AG10803 (cell line): ENCODE results near the gene ARHGDIA.

Experiments used
- DNase-seq: peaks from one replicate; pipeline ENCODE4 v3.0.0; 2010; ENCODE audit warnings: low read depth
- H3K4me3 ChIP-seq: 2 replicates; pipeline ENCODE4 v1.5.1; 2011; ENCODE audit warnings: mild to moderate bottlenecking, low read length, control low read depth
- TF ChIP-seq, protein P1 (sequence below): conservative IDR thresholded peaks from 2 replicates; pipeline ENCODE4 v1.5.1; 2011; ENCODE audit warnings: mild to moderate bottlenecking, low read length, control low read depth, inconsistent platforms

The ARHGDIA gene

DNA sequence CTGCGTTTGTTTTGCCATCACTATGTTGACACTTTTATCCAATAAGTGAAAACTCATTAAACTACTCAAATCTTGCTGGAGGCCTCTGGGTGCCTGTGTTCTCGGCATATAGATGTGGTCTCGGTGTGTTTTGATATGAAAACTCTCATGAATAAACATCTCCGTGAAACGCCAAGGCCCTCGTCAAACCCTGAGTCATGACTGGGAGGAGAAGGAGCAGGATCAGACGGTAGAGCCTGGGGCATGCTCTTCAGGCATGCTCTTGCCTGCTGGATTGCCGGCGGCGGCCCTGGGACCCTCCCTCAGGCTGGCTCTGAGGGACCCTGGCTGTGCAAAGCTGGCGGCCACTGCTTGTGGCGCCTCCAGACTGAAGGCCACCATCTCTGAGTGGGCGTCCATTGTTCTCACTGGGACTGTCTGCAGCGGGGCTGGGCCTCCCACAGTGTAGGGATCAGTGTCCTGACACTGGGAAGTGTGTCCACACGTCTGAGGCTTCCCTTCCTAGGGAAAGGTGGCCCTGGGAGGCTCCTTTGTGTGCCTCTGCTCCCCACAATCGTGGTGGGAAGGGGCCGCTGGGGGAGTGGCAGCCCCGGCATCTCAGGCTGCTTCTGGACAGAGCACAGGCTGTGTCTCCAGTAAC, 29.2 kb upstream of the ARHGDIA start:
- DNase-seq, result no peak
- H3K4me3 ChIP-seq, result no peak overlapping the region
- TF ChIP-seq, protein P1, sequence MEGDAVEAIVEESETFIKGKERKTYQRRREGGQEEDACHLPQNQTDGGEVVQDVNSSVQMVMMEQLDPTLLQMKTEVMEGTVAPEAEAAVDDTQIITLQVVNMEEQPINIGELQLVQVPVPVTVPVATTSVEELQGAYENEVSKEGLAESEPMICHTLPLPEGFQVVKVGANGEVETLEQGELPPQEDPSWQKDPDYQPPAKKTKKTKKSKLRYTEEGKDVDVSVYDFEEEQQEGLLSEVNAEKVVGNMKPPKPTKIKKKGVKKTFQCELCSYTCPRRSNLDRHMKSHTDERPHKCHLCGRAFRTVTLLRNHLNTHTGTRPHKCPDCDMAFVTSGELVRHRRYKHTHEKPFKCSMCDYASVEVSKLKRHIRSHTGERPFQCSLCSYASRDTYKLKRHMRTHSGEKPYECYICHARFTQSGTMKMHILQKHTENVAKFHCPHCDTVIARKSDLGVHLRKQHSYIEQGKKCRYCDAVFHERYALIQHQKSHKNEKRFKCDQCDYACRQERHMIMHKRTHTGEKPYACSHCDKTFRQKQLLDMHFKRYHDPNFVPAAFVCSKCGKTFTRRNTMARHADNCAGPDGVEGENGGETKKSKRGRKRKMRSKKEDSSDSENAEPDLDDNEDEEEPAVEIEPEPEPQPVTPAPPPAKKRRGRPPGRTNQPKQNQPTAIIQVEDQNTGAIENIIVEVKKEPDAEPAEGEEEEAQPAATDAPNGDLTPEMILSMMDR, result no peak

DNA sequence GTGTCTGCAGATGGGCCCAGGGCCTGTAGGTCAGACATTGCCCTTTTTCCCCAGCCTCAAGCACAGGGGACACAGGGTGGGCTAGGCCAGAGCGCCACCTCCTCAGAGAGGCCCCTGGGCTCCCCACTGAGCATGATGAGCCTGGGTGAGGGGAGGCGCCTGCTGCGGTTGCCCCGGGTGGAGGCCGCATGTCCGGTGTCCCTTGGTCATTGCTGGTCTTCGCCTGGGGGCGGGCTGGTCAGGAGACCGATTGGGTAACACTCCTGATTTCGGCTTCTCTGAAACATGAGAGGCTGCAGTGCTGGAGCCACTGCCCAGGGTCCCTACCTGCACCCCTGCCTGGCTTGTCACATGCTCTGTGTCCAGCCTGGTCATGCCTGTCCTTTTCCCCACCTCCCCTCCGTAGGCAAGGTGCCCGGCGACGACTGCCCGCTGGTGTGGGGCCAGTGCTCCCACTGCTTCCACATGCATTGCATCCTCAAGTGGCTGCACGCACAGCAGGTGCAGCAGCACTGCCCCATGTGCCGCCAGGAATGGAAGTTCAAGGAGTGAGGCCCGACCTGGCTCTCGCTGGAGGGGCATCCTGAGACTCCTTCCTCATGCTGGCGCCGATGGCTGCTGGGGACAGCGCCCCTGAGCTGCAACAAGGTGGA, 28.5 kb upstream of the ARHGDIA start:
- no peak for DNase-seq
- no peak overlapping the region for H3K4me3 ChIP-seq
- TF ChIP-seq, protein P1, result no peak

DNA sequence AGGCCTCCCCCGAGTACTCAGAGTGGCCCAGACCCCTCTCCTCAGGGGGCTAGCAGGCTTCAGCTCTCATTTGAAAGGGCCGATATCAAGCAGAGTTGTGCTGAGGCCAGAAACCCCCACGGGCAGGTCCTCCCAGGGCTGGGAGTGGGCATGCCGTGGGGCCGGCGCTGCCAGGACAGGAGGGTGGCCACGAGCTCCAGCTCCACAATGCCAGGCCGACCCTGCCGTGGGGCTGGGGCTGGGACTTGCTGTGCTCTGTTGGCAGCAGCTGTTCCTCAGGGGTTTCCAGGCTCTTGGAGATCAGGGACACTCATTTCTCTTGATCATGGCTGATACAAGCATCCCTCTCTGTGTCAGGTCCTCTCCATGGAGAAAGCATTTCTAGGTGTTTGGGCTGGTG, 27.7 kb upstream of the ARHGDIA start:
- no peak overlapping the region for H3K4me3 ChIP-seq
- DNase-seq, result no peak
- TF ChIP-seq, protein P1, result no peak

DNA sequence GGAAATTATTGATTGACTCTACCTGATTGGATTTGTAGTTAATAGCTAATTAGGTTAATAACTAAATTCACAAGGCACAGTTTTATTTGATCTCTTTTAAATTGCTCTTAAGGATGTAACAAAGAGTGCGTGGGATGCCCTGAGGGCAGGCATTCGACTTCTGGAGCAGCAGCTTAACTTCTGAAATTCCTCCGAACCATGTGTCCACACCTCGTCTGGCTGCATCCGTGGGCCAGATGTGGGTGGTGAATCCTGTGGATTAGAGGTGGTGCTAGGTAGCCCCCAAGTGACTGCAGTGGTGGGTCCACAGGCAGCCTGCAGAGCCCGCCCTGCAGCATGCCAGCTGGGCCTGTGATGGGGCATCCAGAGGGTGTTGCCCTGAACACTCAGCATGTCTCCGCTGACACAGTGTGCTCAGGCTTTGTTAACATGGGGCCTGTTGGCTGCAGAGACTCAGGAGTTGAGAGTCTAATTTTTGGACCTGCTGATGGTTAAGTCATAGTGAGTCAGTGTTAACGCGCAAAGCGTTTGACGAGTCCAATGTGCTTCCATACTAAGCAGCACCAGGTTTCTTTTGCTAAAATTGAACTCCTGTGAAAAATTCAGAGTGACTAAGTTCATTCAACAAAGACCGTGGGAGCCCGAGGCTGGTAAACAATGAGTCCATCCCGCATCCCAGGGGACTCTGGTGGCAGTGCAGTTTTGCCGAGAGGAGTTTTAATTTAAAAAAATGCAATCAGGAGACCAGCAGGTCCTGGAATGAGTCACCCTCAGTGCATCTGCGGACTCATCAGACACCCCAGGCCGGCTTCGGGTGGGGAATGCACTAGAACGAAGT, 27.1 kb upstream of the ARHGDIA start:
- DNase-seq, result peak; percentile 89
- TF ChIP-seq, protein P1, result no peak
- H3K4me3 ChIP-seq, result no peak overlapping the region

DNA sequence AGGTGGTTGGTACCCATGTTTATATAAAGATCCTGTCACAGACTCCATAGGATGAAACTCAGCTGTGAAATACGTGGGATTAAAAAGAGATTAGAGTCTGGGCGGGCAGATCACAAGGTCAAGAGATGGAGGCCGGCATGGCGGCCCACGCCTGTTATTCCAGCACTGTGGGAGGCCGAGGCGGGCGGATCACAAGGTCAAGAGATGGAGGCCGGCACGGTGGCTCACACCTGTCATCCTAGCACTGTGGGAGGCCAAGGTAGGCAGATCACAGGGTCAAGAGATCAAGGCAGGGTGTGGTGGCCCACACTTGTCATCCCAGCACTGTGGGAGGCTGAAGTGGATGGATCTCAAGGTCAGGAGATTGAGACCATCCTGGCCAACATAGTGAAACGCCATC, 24.3 kb upstream of the ARHGDIA start:
- TF ChIP-seq, protein P1, result no peak
- DNase-seq, result no peak
- H3K4me3 ChIP-seq, result no peak overlapping the region

DNA sequence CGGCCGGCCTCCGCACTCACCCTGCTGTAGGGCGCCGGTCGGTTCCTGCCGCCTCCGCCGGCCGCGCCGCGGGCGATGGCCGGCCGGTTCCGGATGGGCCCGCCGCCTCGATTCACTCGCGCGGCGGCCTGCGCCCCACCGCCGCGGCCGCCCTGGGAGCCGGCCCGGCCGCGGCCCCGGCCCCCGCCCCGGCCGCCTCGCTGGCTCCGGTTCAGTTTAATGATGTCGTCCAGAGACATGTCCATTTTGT, 20.1 kb upstream of the ARHGDIA start:
- peak overlapping the region; percentile 75 for H3K4me3 ChIP-seq
- no peak for DNase-seq
- TF ChIP-seq, protein P1, result no peak
